ENCODE measurements around the gene MSRB2. TPM values are rescaled to one million over a fixed set of nuclear protein-coding genes. Genes with fewer than 3 reads are reported as not detected.

Gene MSRB2
- total and polyA plus RNA-seq, 2 of the 4 experiments (the other 2 are of a cell fraction), result 10.6 to 20.1 TPM

GRCh38 chr10:23156447-23157150, 61.2 kb downstream of the MSRB2 start:
- intact Hi-C loops (cut with micrococcal nuclease), result no loop called here
- dilution Hi-C loops (cut with HindIII; ENCODE audit: low sequenced_read_pairs, unreplicated experiment), result no loop called here
- no TSS peak for BruUV-seq (replicated peaks)

More at GRCh38 chr10:23156447-23157150, 61.2 kb downstream of the MSRB2 start:
- H4K8ac ChIP-seq (ENCODE audit: low read depth in 2 of 2, low read length in 2 of 2), result no peak overlapping the region
- no peaks in the 10 kb centered on the region for H4K20me1 ChIP-seq (ENCODE audit: insufficient read depth, low read length)
- H3K4me2 ChIP-seq (ENCODE audit: low read depth, low read length), result no peak overlapping the region
- H2BK120ac ChIP-seq (ENCODE audit: low read depth, low read length), result no peak overlapping the region
- H3K4me1 ChIP-seq (ENCODE audit: control insufficient read depth, insufficient read depth, low read length), result no peaks in the 10 kb centered on the region
- no peak overlapping the region for H2AK9ac ChIP-seq (replicated peaks; ENCODE audit: low read depth, low read length, poor library complexity)
- TF ChIP-seq, protein P1, sequence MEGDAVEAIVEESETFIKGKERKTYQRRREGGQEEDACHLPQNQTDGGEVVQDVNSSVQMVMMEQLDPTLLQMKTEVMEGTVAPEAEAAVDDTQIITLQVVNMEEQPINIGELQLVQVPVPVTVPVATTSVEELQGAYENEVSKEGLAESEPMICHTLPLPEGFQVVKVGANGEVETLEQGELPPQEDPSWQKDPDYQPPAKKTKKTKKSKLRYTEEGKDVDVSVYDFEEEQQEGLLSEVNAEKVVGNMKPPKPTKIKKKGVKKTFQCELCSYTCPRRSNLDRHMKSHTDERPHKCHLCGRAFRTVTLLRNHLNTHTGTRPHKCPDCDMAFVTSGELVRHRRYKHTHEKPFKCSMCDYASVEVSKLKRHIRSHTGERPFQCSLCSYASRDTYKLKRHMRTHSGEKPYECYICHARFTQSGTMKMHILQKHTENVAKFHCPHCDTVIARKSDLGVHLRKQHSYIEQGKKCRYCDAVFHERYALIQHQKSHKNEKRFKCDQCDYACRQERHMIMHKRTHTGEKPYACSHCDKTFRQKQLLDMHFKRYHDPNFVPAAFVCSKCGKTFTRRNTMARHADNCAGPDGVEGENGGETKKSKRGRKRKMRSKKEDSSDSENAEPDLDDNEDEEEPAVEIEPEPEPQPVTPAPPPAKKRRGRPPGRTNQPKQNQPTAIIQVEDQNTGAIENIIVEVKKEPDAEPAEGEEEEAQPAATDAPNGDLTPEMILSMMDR (conservative IDR thresholded peaks at IDR 0.05; ENCODE audit: low read depth, low read length), result no peak
- no peak for TF ChIP-seq MAFK (IDR thresholded peaks at IDR 0.05; ENCODE audit: low read depth, low read length)
- TF ChIP-seq POLR2A (IDR thresholded peaks at IDR 0.05; ENCODE audit: low read depth, low read length), result no peak
- no peak for TF ChIP-seq CEBPB (IDR thresholded peaks at IDR 0.05; ENCODE audit: low read depth, low read length)
- TF ChIP-seq RFX5 (IDR thresholded peaks at IDR 0.05; ENCODE audit: low read depth, low read length), result no peak
- H2BK20ac ChIP-seq (ENCODE audit: low read depth, low read length), result no peak overlapping the region
- ATAC-seq (ENCODE audit: low read depth), result no peak
- H3K14ac ChIP-seq (replicated peaks; ENCODE audit: low read depth, low read length), result no peak overlapping the region
- H3K9me3 ChIP-seq (ENCODE audit: control insufficient read depth, insufficient read depth, low read length), result no peaks in the 10 kb centered on the region
- H3K9me1 ChIP-seq (ENCODE audit: insufficient read depth, low read length), result no peaks in the 10 kb centered on the region
- no peak overlapping the region for H3K27ac ChIP-seq (ENCODE audit: insufficient read depth, low read length)
- H2AK5ac ChIP-seq (ENCODE audit: low read depth, low read length), result no peak overlapping the region
- ChIA-PET POLR2A (ENCODE audit: unreplicated experiment) (no interaction called here), CTCF (interaction anchor here (2.0 kb wide), 1 partner anchor 10 kb away, joined by 12 read pairs; no protein-coding TSS in a partner anchor)
- H2BK5ac ChIP-seq (ENCODE audit: low read depth, low read length, poor library complexity, severe bottlenecking), result no peak overlapping the region
- no peak overlapping the region for H2BK15ac ChIP-seq (ENCODE audit: low read depth, low read length)
- no peak overlapping the region for H3K9ac ChIP-seq (ENCODE audit: low read depth, low read length)
- in situ Hi-C loops (cut with MboI; ENCODE audit: low sequenced_read_pairs), result loop anchor here (10.0 to 25.0 kb wide), 5 partner anchors 148 to 1356 kb away; partner anchors contain the start of gene KIAA1217
- DNase-seq, result no peak
- H3K36me3 ChIP-seq (ENCODE audit: control insufficient read depth, insufficient read depth, low read length), result no peaks in the 10 kb centered on the region
- no peak overlapping the region for H3K23ac ChIP-seq (ENCODE audit: low read depth, low read length)
- no peak overlapping the region for H3K18ac ChIP-seq (ENCODE audit: low read depth, low read length)
- no peak overlapping the region for H3K4me3 ChIP-seq (ENCODE audit: insufficient read depth, low read depth, low read length)
- H3K27me3 ChIP-seq (ENCODE audit: control insufficient read depth, insufficient read depth, low read length), result peaks cover 2% of the 10 kb centered on the region; the same call in 1 of the 2 replicates
- H2AFZ ChIP-seq (replicated peaks; ENCODE audit: low read length, poor library complexity), result no peak overlapping the region
- H3K79me1 ChIP-seq (ENCODE audit: low read depth in 1 of 2, low read length in 2 of 2), result no peaks in the 10 kb centered on the region
- H3K4ac ChIP-seq (ENCODE audit: low read depth, low read length), result no peak overlapping the region
- no peak overlapping the region for H3K56ac ChIP-seq (ENCODE audit: extremely low read depth, insufficient read depth, low read length)
- H4K5ac ChIP-seq (ENCODE audit: low read depth, low read length), result no peak overlapping the region
- WGBS, 2 experiments (ENCODE audit: extremely low coverage in 2 of 2, insufficient read length in 1 of 2), result 81% methylated on average over 1 of the region's 10 CpGs; no CpG with 5 or more reads in 1 of the 2 experiments
- no peak overlapping the region for H4K91ac ChIP-seq (ENCODE audit: insufficient read depth, low read depth, low read length)
